Measurements from ENCODE around the gene PPP3CA.

PPP3CA gene

DNA sequence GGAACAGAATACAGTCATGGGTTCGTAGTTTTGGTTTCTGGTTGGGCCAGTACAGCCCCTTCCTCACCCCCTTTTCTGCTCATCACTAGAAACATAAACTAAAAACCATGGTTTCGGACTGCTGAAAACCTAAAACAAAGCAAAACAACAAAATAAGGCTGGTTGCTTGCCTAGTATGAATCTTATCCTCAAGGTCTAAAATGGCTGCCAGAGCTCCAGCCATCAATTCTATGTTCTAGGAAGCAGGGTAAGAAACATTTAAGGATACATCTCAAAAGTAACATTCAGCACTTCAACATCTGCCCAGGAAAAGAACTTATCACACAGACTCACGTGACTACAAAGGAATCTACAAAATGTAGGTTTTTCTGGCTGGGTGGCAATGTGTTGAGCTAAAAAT lies 31.5 kb downstream of the PPP3CA start:
- H3K4me3 ChIP-seq (ENCODE audit: low read length), result no peak overlapping the region
- no peak for DNase-seq (ENCODE audit: low read depth)
- TF ChIP-seq, protein P1, sequence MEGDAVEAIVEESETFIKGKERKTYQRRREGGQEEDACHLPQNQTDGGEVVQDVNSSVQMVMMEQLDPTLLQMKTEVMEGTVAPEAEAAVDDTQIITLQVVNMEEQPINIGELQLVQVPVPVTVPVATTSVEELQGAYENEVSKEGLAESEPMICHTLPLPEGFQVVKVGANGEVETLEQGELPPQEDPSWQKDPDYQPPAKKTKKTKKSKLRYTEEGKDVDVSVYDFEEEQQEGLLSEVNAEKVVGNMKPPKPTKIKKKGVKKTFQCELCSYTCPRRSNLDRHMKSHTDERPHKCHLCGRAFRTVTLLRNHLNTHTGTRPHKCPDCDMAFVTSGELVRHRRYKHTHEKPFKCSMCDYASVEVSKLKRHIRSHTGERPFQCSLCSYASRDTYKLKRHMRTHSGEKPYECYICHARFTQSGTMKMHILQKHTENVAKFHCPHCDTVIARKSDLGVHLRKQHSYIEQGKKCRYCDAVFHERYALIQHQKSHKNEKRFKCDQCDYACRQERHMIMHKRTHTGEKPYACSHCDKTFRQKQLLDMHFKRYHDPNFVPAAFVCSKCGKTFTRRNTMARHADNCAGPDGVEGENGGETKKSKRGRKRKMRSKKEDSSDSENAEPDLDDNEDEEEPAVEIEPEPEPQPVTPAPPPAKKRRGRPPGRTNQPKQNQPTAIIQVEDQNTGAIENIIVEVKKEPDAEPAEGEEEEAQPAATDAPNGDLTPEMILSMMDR (IDR thresholded peaks at IDR 0.05; ENCODE audit: insufficient read depth, low read depth, low read length, missing control alignments), result no peak

DNA sequence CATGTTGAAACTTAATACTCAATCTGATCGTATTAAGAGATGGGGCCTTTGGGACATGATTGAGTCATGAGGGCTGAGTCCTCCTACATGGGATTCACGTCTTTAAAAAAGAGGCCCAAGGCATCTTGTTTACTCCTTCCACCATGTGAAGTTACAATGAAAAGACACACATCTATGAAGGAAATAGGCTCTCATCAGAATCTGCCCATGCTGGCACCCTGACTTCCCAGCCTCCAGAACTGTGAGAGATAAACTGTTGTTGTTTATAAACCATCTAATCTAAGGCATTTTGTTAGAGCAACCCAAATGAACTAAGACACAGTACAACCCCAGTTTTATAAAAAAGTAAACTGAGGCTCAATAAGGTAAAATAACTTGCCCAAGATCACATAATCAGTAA lies 32.3 kb downstream of the PPP3CA start:
- no peak for DNase-seq (ENCODE audit: low read depth)
- TF ChIP-seq, protein P1 (IDR thresholded peaks at IDR 0.05; ENCODE audit: insufficient read depth, low read depth, low read length, missing control alignments), result no peak
- H3K4me3 ChIP-seq (ENCODE audit: low read length), result no peak overlapping the region

DNA sequence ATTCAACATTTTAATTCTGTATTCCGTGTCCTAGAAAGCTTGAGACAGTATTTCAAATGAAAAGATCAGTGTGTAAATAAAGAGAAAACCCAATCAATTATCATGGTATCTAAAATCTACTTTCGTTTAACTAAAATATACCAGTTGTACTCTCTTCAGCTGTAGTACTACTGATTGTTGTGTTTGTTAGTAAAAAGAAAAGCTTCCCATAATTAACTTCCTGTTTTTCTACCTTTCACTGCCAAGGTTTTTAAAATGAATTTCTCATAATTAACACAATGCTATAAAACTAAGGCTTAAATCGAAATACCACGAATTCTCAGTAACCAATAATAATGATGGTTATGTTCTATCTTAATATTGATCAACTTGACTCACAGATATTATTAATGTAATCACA lies 37.4 kb downstream of the PPP3CA start:
- H3K4me3 ChIP-seq (ENCODE audit: low read length), result no peak overlapping the region
- DNase-seq (ENCODE audit: low read depth), result no peak
- TF ChIP-seq, protein P1 (IDR thresholded peaks at IDR 0.05; ENCODE audit: insufficient read depth, low read depth, low read length, missing control alignments), result no peak

DNA sequence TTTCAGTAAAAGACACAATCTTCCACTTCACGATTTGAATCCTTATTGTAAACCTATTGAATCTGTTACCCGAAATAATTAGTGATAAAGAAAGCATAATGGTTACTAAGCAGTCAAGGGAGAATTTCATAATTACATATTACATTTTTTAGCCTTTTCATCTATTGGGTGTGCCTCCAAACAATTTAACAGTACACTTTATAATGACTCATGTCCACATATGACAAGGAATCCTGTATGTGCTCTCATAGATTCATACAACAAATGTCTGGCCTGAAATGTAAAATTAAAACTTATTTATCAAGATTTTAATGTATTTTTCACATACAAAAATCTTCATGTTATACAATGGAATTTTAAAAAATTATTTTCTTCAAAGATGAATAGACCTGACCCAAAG lies 39.4 kb downstream of the PPP3CA start:
- DNase-seq (ENCODE audit: low read depth), result peak; percentile 64
- H3K4me3 ChIP-seq (ENCODE audit: low read length), result no peak overlapping the region
- TF ChIP-seq, protein P1 (IDR thresholded peaks at IDR 0.05; ENCODE audit: insufficient read depth, low read depth, low read length, missing control alignments), result no peak

DNA sequence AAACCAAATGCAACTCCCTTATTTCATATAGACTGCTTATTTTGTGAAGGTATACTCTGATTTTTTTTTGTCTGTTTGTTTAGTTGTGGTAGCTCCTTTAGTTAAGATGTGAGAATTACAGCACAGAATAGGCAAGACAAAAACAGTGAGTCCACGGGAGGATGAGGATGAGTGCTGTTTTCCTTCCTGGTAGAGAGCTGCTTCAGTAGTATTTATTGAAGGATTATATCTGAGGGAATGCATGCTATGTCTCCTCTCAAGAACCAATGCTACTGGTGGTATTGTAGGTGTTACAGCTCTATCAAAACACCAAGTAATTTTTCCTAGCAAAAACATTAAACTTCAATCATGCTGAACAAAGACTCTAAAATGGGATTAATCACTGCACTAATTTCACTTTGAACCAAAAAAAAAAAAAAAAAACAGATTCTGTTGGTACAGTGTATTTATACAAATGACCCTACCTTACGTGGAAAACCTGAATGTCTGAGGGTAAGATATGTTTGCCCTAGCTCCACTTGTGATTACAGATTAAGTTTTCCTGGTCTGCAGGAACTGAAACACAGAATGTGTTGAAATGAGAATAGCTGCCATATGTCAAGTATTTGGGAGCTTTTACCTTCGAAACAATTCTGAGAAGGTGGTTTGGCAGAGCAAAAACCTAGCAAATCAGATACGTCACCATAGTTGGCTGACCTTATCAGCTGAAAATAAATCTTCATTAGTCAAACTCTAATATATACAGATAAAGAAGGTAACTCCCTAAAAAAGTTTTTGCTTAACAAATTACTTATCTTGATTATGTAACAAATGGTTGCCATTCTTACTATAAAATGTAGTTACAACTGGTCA lies 40.3 kb downstream of the PPP3CA start:
- no peak for DNase-seq (ENCODE audit: low read depth)
- H3K4me3 ChIP-seq (ENCODE audit: low read length), result no peak overlapping the region
- TF ChIP-seq, protein P1 (IDR thresholded peaks at IDR 0.05; ENCODE audit: insufficient read depth, low read depth, low read length, missing control alignments), result no peak

DNA sequence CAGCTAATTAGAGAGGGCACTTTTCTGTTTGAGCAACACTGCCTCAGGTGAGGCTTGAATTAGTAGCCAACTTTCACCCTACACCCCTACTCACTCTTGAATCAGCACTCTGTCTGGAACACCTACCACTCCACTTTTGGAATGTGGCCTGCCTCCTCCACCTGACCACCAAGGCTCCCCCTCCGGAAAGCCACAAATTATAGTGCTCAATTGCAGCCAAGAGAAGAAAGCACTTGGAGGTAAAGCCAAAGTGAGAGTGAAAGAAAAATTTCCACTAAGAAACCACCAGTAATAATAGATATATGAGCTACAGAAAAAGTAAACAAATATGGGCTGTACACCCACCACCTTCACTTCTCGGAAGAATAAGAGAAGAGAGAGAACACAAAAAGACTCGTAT lies 41.1 kb downstream of the PPP3CA start:
- DNase-seq (ENCODE audit: low read depth), result peak; percentile 36
- TF ChIP-seq, protein P1 (IDR thresholded peaks at IDR 0.05; ENCODE audit: insufficient read depth, low read depth, low read length, missing control alignments), result no peak
- no peak overlapping the region for H3K4me3 ChIP-seq (ENCODE audit: low read length)

DNA sequence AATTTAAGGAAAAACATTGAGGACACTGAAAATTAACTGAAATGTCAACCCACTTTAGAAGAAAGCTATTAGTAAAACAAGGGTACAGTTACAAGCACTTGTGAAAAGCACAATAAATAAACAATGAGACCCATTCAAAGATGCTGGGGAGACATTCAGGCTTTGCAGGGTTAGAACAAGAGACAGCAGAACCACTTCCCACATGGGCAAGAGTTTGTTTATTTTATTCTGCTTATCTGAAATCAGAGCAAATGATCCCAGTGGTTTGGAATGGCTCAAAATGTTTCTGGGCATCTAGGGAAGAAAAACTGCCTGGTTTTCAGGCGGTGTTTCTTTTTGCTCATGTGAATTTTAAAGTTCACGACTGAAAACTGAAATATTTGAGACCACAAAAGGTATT lies 42.4 kb downstream of the PPP3CA start:
- H3K4me3 ChIP-seq (ENCODE audit: low read length), result no peak overlapping the region
- DNase-seq (ENCODE audit: low read depth), result no peak
- TF ChIP-seq, protein P1 (IDR thresholded peaks at IDR 0.05; ENCODE audit: insufficient read depth, low read depth, low read length, missing control alignments), result no peak

Data from epithelial cell of esophagus (primary cell).